Keratinocyte (primary cell): ENCODE results near the gene FOXK2. TPM values are rescaled to one million over a fixed set of nuclear protein-coding genes. Genes with fewer than 3 reads are reported as not detected.

ENCODE experiments used
- DNase-seq: peaks from one replicate; pipeline ENCODE4 v3.0.0-alpha.2; 2011; ENCODE audit warnings: low read depth, missing footprints, low spot score
- FAIRE-seq: peaks from 2 replicates; lab custom pipeline; 2011; peaks lifted over from hg19 to GRCh38; lab: Jason Lieb, UNC
- H2AFZ ChIP-seq: 2 replicates; pipeline ENCODE4 v1.6.0; 2012; ENCODE audit warnings: low read length, control low read depth, inconsistent platforms; ENCODE audit not compliant: control insufficient read depth
- H3K27ac ChIP-seq: 2 replicates; pipeline ENCODE4 v1.5.1; 2011; ENCODE audit warnings: low read length; ENCODE audit not compliant: control insufficient read depth, insufficient read depth
- H3K27me3 ChIP-seq: 3 replicates; pipeline ENCODE4 v1.6.0; 2011; ENCODE audit warnings: low read length; ENCODE audit not compliant: control insufficient read depth, insufficient read depth; ENCODE audit errors: extremely low read depth
- H3K36me3 ChIP-seq, 2 experiments: 2 replicates in 1 of 2; 3 replicates in 1 of 2; pipeline ENCODE4 v1.5.1; 2011; ENCODE audit warnings: low read length in 2 of 2, mild to moderate bottlenecking in 1 of 2; ENCODE audit not compliant: control insufficient read depth in 2 of 2, insufficient read depth in 2 of 2; ENCODE audit errors: extremely low read depth in 1 of 2
- H3K4me1 ChIP-seq: 3 replicates; pipeline ENCODE4 v1.5.1; 2011; ENCODE audit warnings: low read length; ENCODE audit not compliant: control insufficient read depth, insufficient read depth; ENCODE audit errors: extremely low read depth
- H3K4me2 ChIP-seq: 3 replicates; pipeline ENCODE4 v1.6.0; 2011; ENCODE audit warnings: low read depth, low read length; ENCODE audit not compliant: control insufficient read depth, insufficient read depth; ENCODE audit errors: extremely low read depth
- H3K4me3 ChIP-seq, 3 experiments: fragments of 200-600 bp in 1 of 3; sonication (generic) in 1 of 3; 2 replicates in 2 of 3; 3 replicates in 1 of 3; pipeline ENCODE4 v1.5.1; 2011 to 2016; ENCODE audit warnings: low read length in 3 of 3, mild to moderate bottlenecking in 3 of 3, control low read depth in 2 of 3, inconsistent platforms in 1 of 3, low read depth in 1 of 3, mixed read lengths in 1 of 3, mixed run types in 1 of 3, moderate library complexity in 1 of 3; ENCODE audit not compliant: control insufficient read depth in 2 of 3, insufficient read depth in 2 of 3; ENCODE audit errors: extremely low read depth in 1 of 3
- H3K79me2 ChIP-seq: 2 replicates; pipeline ENCODE4 v1.6.0; 2012; ENCODE audit warnings: low read length; ENCODE audit not compliant: control insufficient read depth, insufficient read depth
- H3K9ac ChIP-seq: 3 replicates; pipeline ENCODE4 v1.6.0; 2011; ENCODE audit warnings: low read length; ENCODE audit not compliant: control insufficient read depth, insufficient read depth; ENCODE audit errors: extremely low read depth
- H3K9me1 ChIP-seq: 3 replicates; pipeline ENCODE4 v1.6.0; 2011; ENCODE audit warnings: low read length; ENCODE audit not compliant: control insufficient read depth, insufficient read depth; ENCODE audit errors: extremely low read depth
- H3K9me3 ChIP-seq: 2 replicates; pipeline ENCODE4 v1.5.1; 2012; ENCODE audit warnings: low read depth, low read length; ENCODE audit not compliant: control insufficient read depth
- H4K20me1 ChIP-seq: 3 replicates; pipeline ENCODE4 v1.6.0; 2011; ENCODE audit warnings: low read length; ENCODE audit not compliant: control insufficient read depth, insufficient read depth; ENCODE audit errors: extremely low read depth
- EZH2 ChIP-seq: IDR thresholded peaks from one replicate; pipeline ENCODE4 v1.6.1; 2012; ENCODE audit warnings: inconsistent platforms, mild to moderate bottlenecking, low read length, moderate library complexity
- dilution Hi-C: fragments of 300-500 bp; cut with MboI; formaldehyde crosslinking; loops from one replicate; pipeline ENCODE4 v1.7.0; 2020; ENCODE audit warnings: low sequenced_read_pairs; ENCODE audit not compliant: extremely low pct_ligation_motif_present
- polyA plus RNA-seq, 5 experiments: library from polyadenylated mRNA; depleted of rRNA in 3 of 5; stranded (reverse) in 3 of 5; stranded (forward) in 1 of 5; unstranded in 1 of 5; fragments of >200 nt; gene quantifications; 1 replicate in 1 of 5; 2 replicates in 3 of 5; 3 replicates in 1 of 5; pipeline versions ENCODE4 v1.2.1 to v1.2.3, GENCODE V29; 2011 to 2012; ENCODE audit warnings: missing spikeins in 2 of 5, low read depth in 1 of 5, low replicate concordance in 1 of 5
- TF ChIP-seq, protein P1 (sequence below), 3 experiments: IDR thresholded peaks in 1 of 3; conservative IDR thresholded peaks in 1 of 3; optimal IDR thresholded peaks in 1 of 3; 2 replicates in 2 of 3; 3 replicates in 1 of 3; pipeline versions ENCODE3 to v1.5.1; 2011; ENCODE audit warnings: low read length in 3 of 3, mild to moderate bottlenecking in 3 of 3, moderate library complexity in 2 of 3, control low read depth in 1 of 3, inconsistent platforms in 1 of 3; ENCODE audit not compliant: insufficient read depth in 2 of 3; ENCODE audit errors: extremely low read depth in 1 of 3

Gene FOXK2
- polyA plus RNA-seq, 1 donor (not counting 4 experiments of a cell fraction or from before 2014, with no cell fraction given), result 43.9 TPM

DNA sequence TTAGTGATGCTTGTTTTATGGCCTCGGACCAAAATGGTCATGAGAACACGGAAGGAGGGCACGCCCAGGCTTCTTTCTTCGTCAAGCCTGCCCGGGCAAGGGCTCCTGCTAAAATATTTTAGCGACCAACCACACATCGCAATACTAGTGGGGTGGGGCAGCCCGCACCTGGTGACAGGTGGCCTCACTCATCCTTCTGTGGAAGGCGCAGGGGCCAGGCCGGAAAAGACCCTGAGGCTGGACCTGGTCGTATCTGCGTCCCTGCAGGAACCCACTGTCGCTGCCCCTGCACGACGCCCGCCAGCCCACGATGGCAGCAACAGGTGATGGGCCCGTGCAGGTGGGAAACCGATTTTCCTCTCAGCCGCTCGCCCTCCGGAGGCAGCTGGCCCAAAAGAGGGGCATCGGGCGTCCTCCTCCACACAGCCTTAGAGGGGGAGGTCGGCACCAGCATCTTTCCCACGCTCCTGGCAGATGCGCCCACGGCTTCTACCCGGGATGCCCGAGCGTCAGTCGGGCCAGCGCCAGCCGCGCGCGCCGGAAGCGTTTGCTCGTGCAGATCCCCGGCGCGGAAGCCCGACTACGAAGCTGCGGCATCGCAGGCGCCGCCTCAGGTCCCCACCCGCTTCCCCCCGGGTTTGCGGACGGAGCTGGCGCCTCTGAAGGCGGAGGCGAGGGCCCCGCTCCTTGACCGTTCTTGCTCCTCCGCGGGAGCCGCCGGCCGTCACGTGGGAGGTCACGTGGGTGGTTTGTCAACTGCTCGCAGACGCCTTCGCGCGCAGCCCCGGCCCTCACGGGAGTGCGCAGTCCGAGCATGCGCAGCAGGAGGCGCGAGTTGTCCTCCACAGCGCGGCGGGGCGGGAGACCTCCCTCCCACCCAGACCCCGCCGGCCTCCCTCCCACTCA lies 22.8 kb upstream of the FOXK2 start:
- peak overlapping the region; percentile 60 for H3K4me2 ChIP-seq
- H3K9ac ChIP-seq, result peak overlapping the region; percentile 49
- H3K4me1 ChIP-seq, result peaks cover 48% of the 10 kb centered on the region
- dilution Hi-C loops, result no loop called here
- TF ChIP-seq, protein P1, sequence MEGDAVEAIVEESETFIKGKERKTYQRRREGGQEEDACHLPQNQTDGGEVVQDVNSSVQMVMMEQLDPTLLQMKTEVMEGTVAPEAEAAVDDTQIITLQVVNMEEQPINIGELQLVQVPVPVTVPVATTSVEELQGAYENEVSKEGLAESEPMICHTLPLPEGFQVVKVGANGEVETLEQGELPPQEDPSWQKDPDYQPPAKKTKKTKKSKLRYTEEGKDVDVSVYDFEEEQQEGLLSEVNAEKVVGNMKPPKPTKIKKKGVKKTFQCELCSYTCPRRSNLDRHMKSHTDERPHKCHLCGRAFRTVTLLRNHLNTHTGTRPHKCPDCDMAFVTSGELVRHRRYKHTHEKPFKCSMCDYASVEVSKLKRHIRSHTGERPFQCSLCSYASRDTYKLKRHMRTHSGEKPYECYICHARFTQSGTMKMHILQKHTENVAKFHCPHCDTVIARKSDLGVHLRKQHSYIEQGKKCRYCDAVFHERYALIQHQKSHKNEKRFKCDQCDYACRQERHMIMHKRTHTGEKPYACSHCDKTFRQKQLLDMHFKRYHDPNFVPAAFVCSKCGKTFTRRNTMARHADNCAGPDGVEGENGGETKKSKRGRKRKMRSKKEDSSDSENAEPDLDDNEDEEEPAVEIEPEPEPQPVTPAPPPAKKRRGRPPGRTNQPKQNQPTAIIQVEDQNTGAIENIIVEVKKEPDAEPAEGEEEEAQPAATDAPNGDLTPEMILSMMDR (optimal IDR thresholded peaks at IDR 0.05 in 1 of 3, IDR thresholded peaks at IDR 0.05 in 1 of 3, conservative IDR thresholded peaks at IDR 0.05 in 1 of 3; ENCODE audit: extremely low read depth in 1 of 3, insufficient read depth in 2 of 3, low read length in 3 of 3), result peak in 1 of 3 experiments; percentile 20
- TF ChIP-seq EZH2, result no peak
- no peaks in the 10 kb centered on the region for H3K27me3 ChIP-seq
- peaks cover 2% of the 10 kb centered on the region for H3K9me1 ChIP-seq
- H3K79me2 ChIP-seq, result no peaks in the 10 kb centered on the region
- DNase-seq, result no peak
- no peaks in the 10 kb centered on the region for H3K9me3 ChIP-seq
- peak overlapping the region; percentile 76 for H2AFZ ChIP-seq
- peak overlapping the region; percentile 31 to 47 (median 43) for H3K4me3 ChIP-seq
- H4K20me1 ChIP-seq, result no peaks in the 10 kb centered on the region
- peak overlapping the region; percentile 75 for H3K27ac ChIP-seq
- no peaks in the 10 kb centered on the region for H3K36me3 ChIP-seq
- FAIRE-seq, result no peak

DNA sequence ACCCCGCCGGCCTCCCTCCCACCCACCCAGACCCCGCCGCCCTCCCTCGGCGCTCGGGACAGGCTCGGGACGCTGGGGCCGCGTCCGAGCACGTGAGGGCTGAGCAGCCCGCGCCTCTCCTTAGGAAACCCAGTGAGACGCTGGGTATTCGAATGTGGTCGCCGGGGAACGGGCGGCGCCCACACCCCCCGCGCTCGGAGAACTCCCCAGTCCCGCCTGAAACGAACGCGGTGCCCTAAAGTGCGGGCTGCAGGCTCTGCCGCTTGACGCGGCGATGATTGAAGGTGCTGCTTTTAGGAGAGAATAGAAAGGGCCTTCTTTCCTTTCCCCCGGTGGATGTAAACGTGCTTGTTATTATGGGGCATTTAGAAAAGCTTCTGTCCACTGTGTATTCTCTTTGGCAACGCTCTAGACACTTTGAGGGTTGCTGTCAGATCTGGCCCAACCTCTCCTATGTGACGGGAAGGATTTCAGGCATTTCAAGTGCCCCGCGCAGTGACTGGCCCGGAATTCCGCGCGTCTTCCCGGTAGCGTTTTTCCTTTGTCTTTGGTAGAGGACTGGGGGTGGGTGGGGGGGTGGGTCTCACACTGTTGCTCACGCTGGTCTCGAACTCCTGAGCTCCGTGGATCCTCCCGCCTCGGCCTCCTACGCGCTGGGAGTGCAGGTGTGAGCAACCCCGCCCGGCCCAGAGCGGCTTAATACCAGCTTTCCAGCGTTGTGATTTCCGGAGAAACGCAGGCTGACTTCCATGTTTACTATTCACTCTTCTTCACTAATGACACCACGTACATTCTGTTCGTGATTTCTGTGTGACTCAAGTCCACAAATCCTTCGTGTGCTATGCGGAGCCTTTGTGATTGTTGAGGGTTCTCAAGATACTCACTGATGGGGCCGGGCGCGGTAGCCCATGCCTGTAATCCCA lies 21.8 kb upstream of the FOXK2 start:
- Histone ChIP-seq H3K4me3 (peak overlapping the region; percentile 22 to 67 (median 39)), H3K9me1 (peaks cover 2% of the 10 kb centered on the region), H3K9me3 (no peaks in the 10 kb centered on the region), H3K27me3 (no peaks in the 10 kb centered on the region), H4K20me1 (no peaks in the 10 kb centered on the region), H3K36me3 (no peaks in the 10 kb centered on the region), H2AFZ (peak overlapping the region; percentile 67), H3K79me2 (no peaks in the 10 kb centered on the region), H3K9ac (peak overlapping the region; percentile 65), H3K4me2 (peak overlapping the region; percentile 86), H3K4me1 (peaks cover 47% of the 10 kb centered on the region), H3K27ac (peak overlapping the region; percentile 39)
- no peak for DNase-seq
- no peak for TF ChIP-seq EZH2
- TF ChIP-seq, protein P1 (optimal IDR thresholded peaks at IDR 0.05 in 1 of 3, IDR thresholded peaks at IDR 0.05 in 1 of 3, conservative IDR thresholded peaks at IDR 0.05 in 1 of 3; ENCODE audit: extremely low read depth in 1 of 3, insufficient read depth in 2 of 3, low read length in 3 of 3), result no peak
- dilution Hi-C loops, result no loop called here
- FAIRE-seq, result no peak
